HAP-1 (cell line): ENCODE results near the gene ZNF423.

Experiments
- DNase-seq, 2 experiments: peaks; one replicate each; pipeline ENCODE4 v3.0.0-alpha.2; 2016 to 2020; ENCODE audit warnings: low spot score in 2 of 2
- H3K27me3 ChIP-seq: fragments of 250-450 bp; sonication (Bioruptor Pico); 2 replicates; pipeline ENCODE4 v1.5.1; 2020; ENCODE audit warnings: low read depth, mild to moderate bottlenecking, moderate library complexity
- H3K36me3 ChIP-seq: fragments of 250-450 bp; sonication (Bioruptor Pico); replicated peaks from 2 replicates; pipeline ENCODE4 v1.5.1; 2020; ENCODE audit warnings: mild to moderate bottlenecking
- H3K4me1 ChIP-seq: fragments of 250-450 bp; sonication (Bioruptor Pico); 2 replicates; pipeline ENCODE4 v1.5.1; 2020; ENCODE audit warnings: mild to moderate bottlenecking
- H3K4me3 ChIP-seq: fragments of 250-450 bp; sonication (Bioruptor Pico); 2 replicates; pipeline ENCODE4 v1.5.1; 2020; ENCODE audit warnings: mild to moderate bottlenecking, moderate library complexity
- H3K9me3 ChIP-seq: fragments of 250-450 bp; sonication (Bioruptor Pico); 2 replicates; pipeline ENCODE4 v1.5.1; 2020; ENCODE audit warnings: mild to moderate bottlenecking, moderate library complexity
- in situ Hi-C: fragments of 300-500 bp; cut with MboI; formaldehyde crosslinking; loops from 3 replicates; pipeline ENCODE4 v1.14.3; 2020; ENCODE audit warnings: low sequenced_read_pairs, inconsistent platforms, mixed read lengths

Gene ZNF423

DNA sequence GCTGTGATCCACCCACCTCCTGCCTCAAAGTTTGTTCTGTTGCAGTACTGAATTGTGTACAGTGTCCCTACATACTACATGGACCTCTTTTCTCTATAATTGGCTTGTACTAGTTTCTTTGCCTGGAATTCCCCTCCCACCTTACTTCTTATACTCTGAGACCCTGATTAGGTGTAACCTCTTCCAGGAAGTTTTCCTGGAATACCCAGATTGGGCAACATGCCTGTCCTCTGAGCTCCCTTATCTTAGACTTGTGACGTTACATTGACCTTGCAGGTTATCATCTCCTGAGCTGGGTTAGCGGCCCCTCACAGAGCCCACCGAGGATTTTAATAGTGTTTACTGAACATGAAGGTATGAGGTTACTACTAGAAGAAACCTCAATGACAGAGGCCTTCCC is 237.0 kb downstream of the ZNF423 start:
- Histone ChIP-seq H3K4me3 (no peak overlapping the region), H3K27me3 (no peaks in the 10 kb centered on the region), H3K4me1 (no peaks in the 10 kb centered on the region), H3K36me3 (no peaks in the 10 kb centered on the region), H3K9me3 (no peaks in the 10 kb centered on the region)
- in situ Hi-C loops = no loop called here
- DNase-seq = no peak

DNA sequence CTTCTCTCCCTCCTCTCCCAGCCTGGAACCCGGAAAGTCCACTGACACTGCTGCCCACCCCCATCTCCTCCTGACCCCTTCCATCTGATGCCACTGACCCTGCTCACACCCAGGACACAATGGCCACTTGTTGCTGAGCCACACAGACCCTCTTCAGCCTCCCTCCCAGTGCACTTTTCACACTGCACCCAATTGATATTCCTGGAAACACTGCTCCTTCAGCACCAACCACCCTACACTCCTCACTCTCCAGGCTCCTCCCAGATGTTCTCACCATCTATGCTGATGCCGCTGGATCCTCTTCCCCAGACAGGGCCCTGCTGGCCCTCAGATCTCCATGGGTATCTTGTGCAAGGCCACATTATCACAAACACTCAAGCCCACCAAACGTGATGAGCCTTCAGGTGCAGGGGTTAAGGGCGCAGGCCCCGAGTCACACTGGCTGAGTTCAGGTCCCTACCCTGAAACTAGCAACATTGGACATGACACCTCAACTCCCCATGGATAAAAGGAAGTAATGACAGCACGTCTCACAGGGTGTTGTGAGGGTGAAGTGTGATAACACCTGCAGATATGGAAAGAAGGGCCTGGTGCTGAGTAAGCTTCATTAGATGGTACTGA is 238.1 kb downstream of the ZNF423 start:
- no peaks in the 10 kb centered on the region for H3K27me3 ChIP-seq
- H3K9me3 ChIP-seq = no peaks in the 10 kb centered on the region
- no peak for DNase-seq
- H3K4me1 ChIP-seq = no peaks in the 10 kb centered on the region
- H3K4me3 ChIP-seq = no peak overlapping the region
- in situ Hi-C loops = no loop called here
- H3K36me3 ChIP-seq = no peaks in the 10 kb centered on the region

DNA sequence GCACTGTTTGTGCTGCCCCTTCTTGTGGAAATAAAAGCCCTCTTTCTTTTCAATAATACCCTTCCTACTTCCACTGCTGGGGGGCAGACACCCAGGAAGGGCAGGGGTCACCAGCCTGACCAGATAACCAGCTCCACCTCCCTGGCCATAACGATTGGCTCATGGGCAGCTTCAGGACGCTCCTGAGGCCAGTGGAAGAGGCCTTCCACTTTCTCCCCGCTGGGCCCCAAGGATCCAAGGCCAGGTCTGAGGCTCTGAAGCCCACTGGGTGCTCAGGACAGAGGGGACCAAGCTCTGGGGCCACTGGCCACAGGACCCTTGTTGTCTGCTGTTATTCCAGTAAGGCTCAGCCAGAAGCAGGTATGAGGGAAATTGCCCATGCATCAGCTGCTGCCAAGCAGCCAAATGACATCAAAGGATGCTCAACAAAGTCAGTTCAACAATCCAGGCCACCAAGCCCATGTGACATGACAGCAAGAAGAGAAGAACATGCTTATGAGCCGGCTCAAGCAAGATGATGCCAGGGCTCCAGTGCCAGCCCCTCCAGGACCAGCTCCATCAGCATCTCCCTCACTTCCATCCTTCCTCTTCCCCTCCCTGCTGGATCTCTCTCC is 238.8 kb downstream of the ZNF423 start:
- no peak for DNase-seq
- Histone ChIP-seq H3K4me3 (no peak overlapping the region), H3K36me3 (no peaks in the 10 kb centered on the region), H3K9me3 (no peaks in the 10 kb centered on the region), H3K4me1 (no peaks in the 10 kb centered on the region), H3K27me3 (no peaks in the 10 kb centered on the region)
- in situ Hi-C loops = no loop called here

DNA sequence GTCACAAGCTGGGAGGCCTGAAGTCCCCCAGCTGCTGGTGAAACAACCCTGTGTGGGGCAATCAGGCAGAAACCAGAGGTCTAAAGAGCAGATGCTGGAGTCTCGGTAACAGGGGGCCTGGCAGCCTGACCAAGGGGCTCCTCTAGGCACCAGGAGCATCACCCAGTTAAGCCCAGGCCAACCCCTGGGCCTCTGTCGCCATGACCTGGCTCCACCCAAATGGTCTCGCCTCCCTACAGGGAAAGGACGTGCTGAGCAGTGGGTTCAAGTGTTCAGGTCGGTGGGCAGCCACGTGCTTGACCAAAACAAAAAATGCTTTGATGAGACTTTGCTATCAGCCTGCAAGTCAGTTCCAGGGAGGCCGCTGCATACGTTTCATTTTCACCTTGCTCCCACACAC is 240.3 kb downstream of the ZNF423 start:
- H3K4me1 ChIP-seq = no peaks in the 10 kb centered on the region
- no peaks in the 10 kb centered on the region for H3K36me3 ChIP-seq
- DNase-seq = no peak
- no peaks in the 10 kb centered on the region for H3K9me3 ChIP-seq
- no peak overlapping the region for H3K4me3 ChIP-seq
- in situ Hi-C loops = no loop called here
- no peaks in the 10 kb centered on the region for H3K27me3 ChIP-seq

DNA sequence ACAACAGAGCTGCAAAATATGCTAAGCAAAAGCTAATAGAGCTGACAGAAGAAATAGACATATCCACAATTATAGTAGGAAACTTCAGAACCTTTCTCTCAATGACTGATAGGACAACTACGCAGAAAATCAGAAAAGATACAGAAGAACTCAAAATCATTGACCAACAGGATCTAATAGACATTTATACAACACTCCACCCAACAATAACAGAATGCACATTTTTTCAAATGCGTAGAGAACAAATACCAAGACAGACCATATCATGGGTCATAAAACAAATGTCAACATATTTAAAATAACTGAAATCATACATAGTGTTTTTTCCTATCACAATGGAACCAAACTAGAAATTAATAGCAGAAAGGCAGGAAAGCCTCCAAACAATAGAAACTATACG is 244.9 kb downstream of the ZNF423 start:
- Histone ChIP-seq H3K4me1 (no peaks in the 10 kb centered on the region), H3K4me3 (no peak overlapping the region), H3K36me3 (no peaks in the 10 kb centered on the region), H3K9me3 (no peaks in the 10 kb centered on the region), H3K27me3 (no peaks in the 10 kb centered on the region)
- DNase-seq = no peak
- in situ Hi-C loops = no loop called here

DNA sequence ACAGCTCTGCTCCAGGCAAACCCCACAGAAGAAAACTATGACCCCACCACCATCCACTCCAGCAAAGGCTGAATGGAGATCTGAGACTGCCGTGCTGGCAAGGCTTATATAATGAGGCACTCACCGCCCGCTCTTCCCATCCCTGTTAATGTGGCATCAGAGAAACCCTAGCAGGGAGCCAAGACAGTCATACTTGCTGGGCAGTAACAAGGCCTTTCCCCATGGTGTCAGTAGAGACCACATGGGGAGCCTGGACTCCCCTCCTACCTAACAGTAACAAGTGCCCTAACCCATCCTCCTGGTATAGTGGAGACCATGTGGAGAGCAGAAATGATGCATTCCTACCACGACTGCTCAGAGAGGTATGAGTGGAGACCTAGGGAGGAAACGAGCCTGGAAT is 247.1 kb downstream of the ZNF423 start:
- peak in 1 of 2 experiments; percentile 15 for DNase-seq
- in situ Hi-C loops = no loop called here
- Histone ChIP-seq H3K4me1 (no peaks in the 10 kb centered on the region), H3K27me3 (no peaks in the 10 kb centered on the region), H3K4me3 (no peak overlapping the region), H3K9me3 (no peaks in the 10 kb centered on the region), H3K36me3 (no peaks in the 10 kb centered on the region)

DNA sequence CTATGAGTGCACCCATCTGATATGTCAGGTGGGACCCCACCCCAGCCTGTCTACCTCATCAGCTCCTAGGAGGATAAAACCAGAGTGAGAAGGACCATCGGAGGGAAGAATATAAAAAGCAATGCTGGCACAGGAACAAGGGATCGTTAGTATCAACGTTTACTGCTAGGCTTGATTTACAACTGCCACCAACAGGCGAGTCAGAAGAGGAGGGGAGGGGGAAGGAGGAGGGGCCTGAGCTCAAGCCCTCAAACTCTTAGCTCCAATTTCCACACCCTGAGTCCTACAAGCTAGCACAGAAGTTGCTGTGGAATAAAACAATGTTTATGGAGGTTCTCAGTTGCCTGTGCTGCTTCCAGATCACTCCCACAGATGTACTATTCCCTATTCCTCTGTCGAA is 247.8 kb downstream of the ZNF423 start:
- Histone ChIP-seq H3K9me3 (no peaks in the 10 kb centered on the region), H3K27me3 (no peaks in the 10 kb centered on the region), H3K4me3 (no peak overlapping the region), H3K4me1 (no peaks in the 10 kb centered on the region), H3K36me3 (no peaks in the 10 kb centered on the region)
- DNase-seq = no peak
- in situ Hi-C loops = no loop called here

DNA sequence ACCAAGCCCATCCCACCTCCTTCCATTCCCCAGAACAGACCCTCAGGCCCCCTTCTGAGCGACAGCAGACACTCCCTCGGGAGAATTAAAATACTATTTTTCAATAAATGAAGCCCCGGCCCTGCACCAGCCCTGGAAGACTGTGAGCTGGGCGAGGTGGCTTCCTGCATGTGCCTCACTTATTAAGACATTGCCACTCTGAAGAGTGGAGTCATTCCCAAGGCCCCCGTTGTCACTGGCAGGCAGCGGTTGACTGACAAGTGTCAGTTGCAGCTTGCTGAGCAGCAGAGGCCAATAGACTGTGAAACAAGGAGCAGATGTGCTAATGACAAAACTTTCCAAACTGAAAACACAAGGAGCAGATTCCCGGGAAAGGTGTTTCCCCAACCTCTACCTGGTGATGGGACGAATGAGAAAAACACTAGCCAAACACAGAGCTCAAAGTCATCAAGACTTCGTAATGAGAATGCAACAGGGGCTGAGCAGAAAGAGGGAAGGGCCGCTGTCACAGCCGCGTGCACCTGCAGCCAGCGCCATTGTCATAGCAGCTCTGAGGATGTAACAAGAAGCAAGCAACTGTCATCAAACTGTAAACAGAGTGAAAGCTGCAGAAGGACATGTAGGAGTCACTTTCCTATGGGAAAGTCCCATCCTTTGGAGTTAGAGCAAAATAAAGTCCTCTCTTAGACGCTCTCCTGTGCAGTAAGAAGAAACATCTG is 250.2 kb downstream of the ZNF423 start:
- Histone ChIP-seq H3K4me1 (no peaks in the 10 kb centered on the region), H3K27me3 (no peaks in the 10 kb centered on the region), H3K4me3 (no peak overlapping the region), H3K36me3 (no peaks in the 10 kb centered on the region), H3K9me3 (no peaks in the 10 kb centered on the region)
- no peak for DNase-seq
- in situ Hi-C loops = no loop called here

DNA sequence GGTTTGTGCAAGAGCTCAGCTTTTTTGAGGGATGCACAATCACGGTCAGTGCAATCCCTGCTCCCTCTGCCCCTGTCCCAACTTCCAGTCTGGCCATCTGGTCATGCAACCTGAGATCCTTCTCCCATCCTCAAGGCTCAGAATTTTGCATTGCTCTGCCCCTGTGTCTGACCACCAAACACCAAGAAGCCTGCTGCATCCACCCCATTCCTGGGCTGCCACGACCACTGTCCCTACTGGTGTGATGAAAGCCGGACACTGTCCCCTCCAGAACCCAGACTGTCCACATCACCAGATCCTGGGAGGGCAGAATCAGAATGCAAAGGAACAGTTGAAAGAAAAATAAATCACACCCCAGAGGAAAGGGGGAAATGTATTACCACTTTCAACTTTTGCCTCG is 251.3 kb downstream of the ZNF423 start:
- in situ Hi-C loops = no loop called here
- Histone ChIP-seq H3K9me3 (no peaks in the 10 kb centered on the region), H3K4me1 (no peaks in the 10 kb centered on the region), H3K36me3 (no peaks in the 10 kb centered on the region), H3K27me3 (no peaks in the 10 kb centered on the region), H3K4me3 (no peak overlapping the region)
- DNase-seq = no peak

DNA sequence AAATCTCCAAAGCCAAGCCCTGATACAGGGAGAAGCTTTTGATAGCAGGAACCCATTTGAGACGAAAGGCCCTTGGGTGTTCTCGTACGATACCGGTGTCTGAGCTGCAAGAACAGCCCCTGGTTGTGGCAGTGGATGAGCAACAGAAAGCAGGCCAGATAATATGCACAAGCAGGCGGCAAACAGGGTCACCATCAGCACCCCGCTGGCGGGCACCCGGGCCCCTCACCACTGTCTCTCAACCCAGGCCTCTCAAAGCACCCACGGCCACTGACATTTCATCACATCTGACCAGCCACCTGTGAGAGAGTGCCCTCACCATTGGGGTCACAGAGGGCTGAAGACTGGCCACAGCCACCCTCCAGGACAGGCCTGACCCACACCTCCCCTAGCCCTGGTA is 252.0 kb downstream of the ZNF423 start:
- H3K9me3 ChIP-seq = no peaks in the 10 kb centered on the region
- in situ Hi-C loops = no loop called here
- no peak for DNase-seq
- no peak overlapping the region for H3K4me3 ChIP-seq
- no peaks in the 10 kb centered on the region for H3K27me3 ChIP-seq
- no peaks in the 10 kb centered on the region for H3K36me3 ChIP-seq
- H3K4me1 ChIP-seq = no peaks in the 10 kb centered on the region

DNA sequence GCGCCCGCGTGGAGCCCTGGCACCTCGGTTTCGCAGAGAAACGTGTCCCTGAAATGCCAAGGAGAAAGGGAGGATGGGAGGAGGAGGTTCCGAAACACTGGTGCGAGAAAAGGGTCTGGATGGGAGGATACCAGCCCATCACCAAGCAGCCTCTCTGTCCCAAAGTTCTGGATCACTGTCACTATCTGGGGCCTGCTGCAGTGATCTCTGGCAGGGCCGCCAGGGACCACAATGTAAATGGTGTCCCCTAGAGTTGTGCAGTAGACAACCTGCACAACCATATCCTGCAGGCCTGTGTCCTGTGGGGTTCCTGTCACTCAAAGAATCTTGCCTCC is 253.0 kb downstream of the ZNF423 start:
- no peak overlapping the region for H3K4me3 ChIP-seq
- no peaks in the 10 kb centered on the region for H3K36me3 ChIP-seq
- no peaks in the 10 kb centered on the region for H3K9me3 ChIP-seq
- in situ Hi-C loops = no loop called here
- DNase-seq = no peak
- H3K4me1 ChIP-seq = no peaks in the 10 kb centered on the region
- H3K27me3 ChIP-seq = no peaks in the 10 kb centered on the region

DNA sequence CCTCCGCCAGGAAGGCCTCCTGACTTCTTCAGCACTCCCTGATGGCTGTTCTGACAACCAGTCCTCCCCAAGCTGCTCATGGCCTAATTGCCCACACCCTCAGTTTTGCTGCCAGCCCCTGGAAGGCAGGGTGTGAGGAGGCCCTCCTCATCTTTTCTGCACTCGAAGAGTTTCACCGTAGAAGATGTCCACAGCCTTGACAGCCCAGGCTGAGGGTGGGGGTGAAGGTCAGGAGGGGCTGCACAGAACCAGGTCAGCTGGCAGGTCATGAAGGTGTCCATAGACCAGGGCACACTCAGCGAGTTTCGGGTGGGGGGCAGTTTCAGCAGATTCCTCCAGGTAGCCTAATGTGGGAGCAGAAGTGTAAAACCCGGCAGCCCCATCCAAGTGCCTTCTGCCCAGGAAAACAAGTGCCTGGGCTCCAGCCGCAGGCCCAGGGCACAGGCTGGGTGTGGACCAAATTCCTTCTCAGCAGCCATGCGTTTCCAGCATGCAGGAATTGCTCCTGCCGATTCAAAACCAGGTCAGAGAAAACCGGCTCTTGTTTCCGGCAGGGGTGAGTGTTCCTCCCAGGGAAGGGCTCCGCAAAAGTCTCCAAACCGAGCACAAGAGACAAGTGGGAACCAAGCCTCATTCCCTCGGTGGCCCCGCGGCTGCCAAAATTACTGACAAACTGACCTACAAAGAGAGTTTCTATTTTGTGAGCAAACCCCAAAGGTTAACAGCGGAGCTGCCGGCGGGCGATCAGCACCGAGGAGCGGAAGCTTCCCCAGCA is 253.5 kb downstream of the ZNF423 start:
- Histone ChIP-seq H3K4me3 (no peak overlapping the region), H3K36me3 (no peaks in the 10 kb centered on the region), H3K9me3 (no peaks in the 10 kb centered on the region), H3K27me3 (no peaks in the 10 kb centered on the region), H3K4me1 (no peaks in the 10 kb centered on the region)
- in situ Hi-C loops = no loop called here
- DNase-seq = no peak

DNA sequence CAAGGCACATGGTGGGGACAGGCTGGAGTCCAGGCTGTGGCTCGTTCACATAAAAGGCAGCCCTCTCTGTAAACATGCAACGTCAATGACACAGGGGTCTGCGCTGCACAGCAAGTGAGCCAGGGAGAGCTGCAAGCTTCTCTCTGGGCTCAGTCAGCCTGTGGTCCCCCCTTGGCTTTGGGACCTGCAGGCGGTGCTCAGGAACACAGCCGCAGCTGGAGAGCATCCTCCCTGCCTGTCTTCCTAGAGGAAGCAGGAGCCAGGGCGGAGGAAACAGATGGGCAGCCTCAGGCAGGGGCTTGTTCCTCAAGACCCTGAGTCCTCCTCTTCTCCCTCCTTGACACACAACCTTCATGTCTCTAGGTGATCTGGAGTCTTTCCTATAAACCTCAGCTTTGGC is 254.3 kb downstream of the ZNF423 start:
- Histone ChIP-seq H3K4me3 (no peak overlapping the region), H3K4me1 (no peaks in the 10 kb centered on the region), H3K36me3 (no peaks in the 10 kb centered on the region), H3K9me3 (no peaks in the 10 kb centered on the region), H3K27me3 (no peaks in the 10 kb centered on the region)
- no peak for DNase-seq
- in situ Hi-C loops = no loop called here

DNA sequence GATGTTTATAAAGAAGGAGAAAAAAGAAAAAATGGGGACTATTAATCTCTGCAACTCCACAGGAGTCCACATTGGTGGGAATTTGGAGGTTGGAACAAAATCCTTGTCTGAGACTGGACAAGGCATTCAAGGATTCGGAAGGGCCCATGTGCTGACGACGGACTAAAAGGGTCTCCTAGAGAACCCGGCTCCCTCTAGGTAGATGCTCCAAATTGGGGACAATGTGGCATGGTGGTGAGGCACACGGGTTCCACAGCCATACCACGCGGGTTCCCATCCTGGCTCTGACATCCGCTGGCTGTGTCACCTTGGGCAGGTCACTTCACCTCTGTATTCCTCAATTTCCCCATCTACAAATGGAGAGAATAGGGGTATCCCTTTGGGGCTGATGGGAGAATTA is 254.9 kb downstream of the ZNF423 start:
- no peak for DNase-seq
- in situ Hi-C loops = no loop called here
- no peaks in the 10 kb centered on the region for H3K9me3 ChIP-seq
- H3K36me3 ChIP-seq = no peaks in the 10 kb centered on the region
- H3K4me1 ChIP-seq = peaks cover 4% of the 10 kb centered on the region; the same call in 1 of the 2 replicates
- no peaks in the 10 kb centered on the region for H3K27me3 ChIP-seq
- H3K4me3 ChIP-seq = no peak overlapping the region
